Neutrophil (primary cell): Measurements from ENCODE around the gene GOLGA1.

Source experiments
- H3K27ac ChIP-seq: fragments of 200-600 bp; sonication (generic); 2 replicates; pipeline ENCODE4 v1.5.1; 2016; ENCODE audit warnings: mild to moderate bottlenecking, moderate library complexity
- H3K27me3 ChIP-seq: fragments of 200-600 bp; sonication (generic); 2 replicates; pipeline ENCODE4 v1.6.0; 2016; ENCODE audit warnings: mild to moderate bottlenecking
- H3K36me3 ChIP-seq: fragments of 200-600 bp; sonication (generic); 2 replicates; pipeline ENCODE4 v1.5.1; 2017
- H3K4me1 ChIP-seq, 2 experiments: fragments of 200-600 bp in 1 of 2; sonication (generic) in 1 of 2; 1 replicate in 1 of 2; 2 replicates in 1 of 2; pipeline versions ENCODE4 v1.5.1 to v1.6.1; 2013 to 2016; ENCODE audit warnings: low read depth in 1 of 2, low read length in 1 of 2, mild to moderate bottlenecking in 1 of 2, moderate library complexity in 1 of 2; ENCODE audit not compliant: control insufficient read depth in 1 of 2, insufficient read depth in 1 of 2
- H3K4me3 ChIP-seq, 2 experiments: fragments of 200-600 bp in 1 of 2; sonication (generic) in 1 of 2; 1 replicate in 1 of 2; 2 replicates in 1 of 2; pipeline ENCODE4 v1.5.1; 2013 to 2016; ENCODE audit warnings: low read depth in 1 of 2, low read length in 1 of 2, mild to moderate bottlenecking in 1 of 2, moderate library complexity in 1 of 2
- H3K9me3 ChIP-seq: fragments of 200-600 bp; sonication (generic); 2 replicates; pipeline ENCODE4 v1.5.1; 2016
- CTCF ChIP-seq: fragments of 200-600 bp; sonication (generic); IDR thresholded peaks from 2 replicates; pipeline ENCODE4 v1.5.1; 2016; ENCODE audit warnings: antibody characterized with exemption

Gene GOLGA1

GRCh38 chr9:124869986-124870560 lies 70.8 kb downstream of the GOLGA1 start:
- no peak for TF ChIP-seq CTCF
- Histone ChIP-seq H3K27ac (peak overlapping the region; percentile 91), H3K36me3 (peaks cover 23% of the 10 kb centered on the region), H3K4me3 (peak overlapping the region; percentile 93 to 95), H3K4me1 (peaks cover 24 to 34% of the 10 kb centered on the region in 2 experiments), H3K27me3 (no peaks in the 10 kb centered on the region), H3K9me3 (no peaks in the 10 kb centered on the region)

- H3K9me3 ChIP-seq: no peaks in the 10 kb centered on the region
- peak overlapping the region; percentile 91 for H3K27ac ChIP-seq
- H3K27me3 ChIP-seq: no peaks in the 10 kb centered on the region
- H3K4me1 ChIP-seq: peaks cover 24 to 34% of the 10 kb centered on the region in 2 experiments
- no peak for TF ChIP-seq CTCF
- peaks cover 18% of the 10 kb centered on the region for H3K36me3 ChIP-seq
- peak overlapping the region; percentile 93 to 95 for H3K4me3 ChIP-seq
These were observed 71.4 kb downstream of the GOLGA1 start for GRCh38 chr9:124869466-124869985.

- peak; percentile 40 for TF ChIP-seq CTCF
- Histone ChIP-seq H3K9me3 (no peaks in the 10 kb centered on the region), H3K4me1 (peaks cover 24 to 34% of the 10 kb centered on the region in 2 experiments), H3K27ac (peak overlapping the region; percentile 91), H3K4me3 (peak overlapping the region; percentile 93 to 95), H3K36me3 (peaks cover 10% of the 10 kb centered on the region), H3K27me3 (no peaks in the 10 kb centered on the region)
These were observed 72.1 kb downstream of the GOLGA1 start for GRCh38 chr9:124868511-124869465.

- Histone ChIP-seq H3K4me3 (no peak overlapping the region), H3K27ac (no peak overlapping the region)
- TF ChIP-seq CTCF: no peak
These were observed 77.5 kb downstream of the GOLGA1 start for GRCh38 chr9:124863371-124863871.

GRCh38 chr9:124861342-124862229 lies 79.3 kb downstream of the GOLGA1 start, which contains the start of the genes ARPC5L and RPL35:
TSS of gene ARPC5L (plus strand) at chr9:124862130. CDS start at chr9:124869291, 7,161 bp downstream.
TSS of gene RPL35 (minus strand) at chr9:124861957. CDS start at chr9:124861912, 45 bp downstream.
- Histone ChIP-seq H3K4me3 (peak within 1 kb of the TSS; percentile 74 to 94), H3K4me1 (peaks cover 19 to 23% of the 10 kb centered on the region in 2 experiments), H3K27me3 (no peaks in the 10 kb centered on the region), H3K9me3 (no peaks in the 10 kb centered on the region), H3K36me3 (peaks cover 35% of the 10 kb centered on the region), H3K27ac (peak within 1 kb of the TSS; percentile 78)
- peak; percentile 64 for TF ChIP-seq CTCF

More at GRCh38 chr9:124863371-124863871, 77.5 kb downstream of the GOLGA1 start:
- Histone ChIP-seq H3K4me1 (peaks cover 26 to 29% of the 10 kb centered on the region in 2 experiments), H3K27me3 (no peaks in the 10 kb centered on the region), H3K9me3 (no peaks in the 10 kb centered on the region), H3K36me3 (peaks cover 17% of the 10 kb centered on the region)
